ENCODE measurements around the gene SYCE1L.

The SYCE1L gene

GRCh38 chr16:77214411-77215138 is 15.4 kb downstream of the SYCE1L start:
- DNase-seq (ENCODE audit: low read depth), result no peak
- no peak overlapping the region for H3K4me3 ChIP-seq (ENCODE audit: low read depth, low read length)
- no peak for TF ChIP-seq CTCF (IDR thresholded peaks at IDR 0.05; ENCODE audit: insufficient read depth, low read depth, low read length, missing control alignments)

DNA sequence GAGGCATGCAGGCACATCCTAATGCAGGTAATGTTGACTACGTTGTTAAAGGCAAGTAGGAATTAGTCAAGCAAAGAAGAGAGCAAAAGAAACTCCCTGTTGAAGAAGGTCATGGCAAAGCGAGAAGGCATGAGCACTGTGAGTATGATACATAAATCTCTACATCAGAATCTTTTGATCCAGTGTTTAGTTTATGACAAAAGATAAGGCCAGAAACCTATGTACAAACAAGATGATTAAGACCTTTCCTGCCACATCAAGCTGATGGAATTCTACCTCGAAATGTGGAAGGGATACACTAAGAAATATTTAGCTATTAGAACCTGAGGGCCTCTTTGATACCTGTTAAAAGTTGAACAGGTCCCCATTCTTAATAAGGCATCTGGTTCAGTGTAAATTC is 20.2 kb downstream of the SYCE1L start:
- TF ChIP-seq CTCF (IDR thresholded peaks at IDR 0.05; ENCODE audit: insufficient read depth, low read depth, low read length, missing control alignments), result no peak
- DNase-seq (ENCODE audit: low read depth), result no peak
- no peak overlapping the region for H3K4me3 ChIP-seq (ENCODE audit: low read depth, low read length)

- TF ChIP-seq CTCF (IDR thresholded peaks at IDR 0.05; ENCODE audit: insufficient read depth, low read depth, low read length, missing control alignments), result no peak
- peak; percentile 59 for DNase-seq (ENCODE audit: low read depth)
- H3K4me3 ChIP-seq (ENCODE audit: low read depth, low read length), result no peak overlapping the region
These were observed 21.2 kb downstream of the SYCE1L start for GRCh38 chr16:77220427-77220826.

- H3K4me3 ChIP-seq (ENCODE audit: low read depth, low read length), result no peak overlapping the region
- TF ChIP-seq CTCF (IDR thresholded peaks at IDR 0.05; ENCODE audit: insufficient read depth, low read depth, low read length, missing control alignments), result no peak
- DNase-seq (ENCODE audit: low read depth), result no peak
These were observed 22.3 kb downstream of the SYCE1L start for GRCh38 chr16:77221482-77221881.

DNA sequence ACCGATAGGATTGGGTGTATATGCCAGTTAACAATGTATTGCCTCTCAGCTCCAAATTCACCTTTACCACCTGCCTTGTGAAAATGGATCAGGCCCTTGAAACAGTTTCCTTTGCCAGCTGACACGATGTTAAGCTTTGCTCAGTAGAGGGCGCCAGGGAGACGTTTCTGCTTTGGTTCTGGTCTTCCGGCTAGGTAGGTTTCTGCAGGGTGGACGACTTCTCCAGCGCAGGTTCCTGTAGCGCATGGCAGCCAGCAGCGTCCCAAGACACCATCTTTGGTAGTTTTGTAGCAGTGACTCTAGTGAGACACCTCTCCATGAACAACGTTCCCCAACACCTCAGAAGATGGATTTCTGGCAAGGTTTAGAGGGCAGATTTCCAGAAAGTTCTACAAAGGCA is 24.0 kb downstream of the SYCE1L start:
- no peak overlapping the region for H3K4me3 ChIP-seq (ENCODE audit: low read depth, low read length)
- peak; percentile 36 for TF ChIP-seq CTCF (IDR thresholded peaks at IDR 0.05; ENCODE audit: insufficient read depth, low read depth, low read length, missing control alignments)
- peak; percentile 28 for DNase-seq (ENCODE audit: low read depth)

DNA sequence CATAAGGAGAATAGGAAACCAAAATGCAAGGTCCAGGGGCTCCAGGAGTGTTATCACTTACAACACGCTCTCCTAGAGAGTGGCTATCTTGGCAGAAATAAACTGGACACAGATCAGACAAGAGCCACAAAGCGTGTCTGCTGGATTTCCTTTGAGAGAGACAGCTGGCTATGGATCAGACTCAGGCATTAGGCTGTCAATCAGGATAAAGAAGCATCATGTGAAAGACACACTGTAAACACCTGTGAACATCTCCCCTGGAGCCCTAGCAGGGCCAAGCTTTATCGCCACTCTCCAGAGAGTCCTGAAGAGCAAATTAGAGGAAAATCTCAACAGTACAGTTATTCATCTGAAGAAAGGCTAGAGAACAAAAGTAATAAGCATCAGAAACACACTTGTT is 26.0 kb downstream of the SYCE1L start:
- no peak for TF ChIP-seq CTCF (IDR thresholded peaks at IDR 0.05; ENCODE audit: insufficient read depth, low read depth, low read length, missing control alignments)
- no peak overlapping the region for H3K4me3 ChIP-seq (ENCODE audit: low read depth, low read length)
- DNase-seq (ENCODE audit: low read depth), result no peak

DNA sequence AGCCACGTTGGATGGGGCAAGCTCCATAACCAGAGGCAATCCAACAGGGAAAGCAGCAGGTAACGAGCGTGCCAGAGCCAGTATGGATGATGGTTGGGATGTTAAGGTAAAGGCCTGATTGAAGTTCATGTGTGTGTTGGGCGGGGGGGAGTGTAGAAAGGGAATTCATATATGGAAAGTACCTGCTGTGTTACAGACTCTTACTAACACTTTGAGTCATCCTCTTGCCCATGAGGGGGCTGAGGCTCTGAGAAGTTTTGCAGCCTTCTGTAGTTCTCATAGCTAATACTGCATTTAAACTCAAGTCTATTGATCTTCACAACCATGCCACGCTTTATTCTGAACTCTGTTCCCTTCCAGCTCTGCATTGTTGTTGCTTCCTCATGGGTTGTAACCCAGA is 28.5 kb downstream of the SYCE1L start:
- TF ChIP-seq CTCF (IDR thresholded peaks at IDR 0.05; ENCODE audit: insufficient read depth, low read depth, low read length, missing control alignments), result no peak
- H3K4me3 ChIP-seq (ENCODE audit: low read depth, low read length), result no peak overlapping the region
- peak; percentile 41 for DNase-seq (ENCODE audit: low read depth)

Data from GM12865 (cell line).